GM12891 (cell line): ENCODE results near the gene CTXND1.

Experiments used
- PAX5 ChIP-seq: IDR thresholded peaks from 2 replicates; pipeline ENCODE4 v1.6.1; 2011; ENCODE audit warnings: low read length, moderate library complexity, mild to moderate bottlenecking; ENCODE audit not compliant: insufficient read depth, severe bottlenecking
- POLR2A ChIP-seq: IDR thresholded peaks from 2 replicates; pipeline ENCODE4 v1.6.1; 2011; ENCODE audit warnings: low read depth, low read length, control low read depth
- POLR2AphosphoS5 ChIP-seq: IDR thresholded peaks from 2 replicates; pipeline ENCODE4 v1.6.1; 2011; ENCODE audit warnings: low read depth, low read length, control low read depth

GRCh38 chr15:80274554-80274953 is 22.5 kb upstream of the CTXND1 start:
- TF ChIP-seq POLR2A (no peak), POLR2AphosphoS5 (no peak), PAX5 (no peak)
